HG03025 (cell line): ENCODE results near the gene PTPRG.
"Not testable (repeated sequence)": the region's sequence is repeated elsewhere in the genome, so short reads cannot be mapped to it uniquely, and the experiment has no call there.

Source experiments
- ATAC-seq: cut with Tn5 transposase; IDR thresholded peaks from one replicate; pipeline ENCODE4 v1.9.1; 2021; ENCODE audit warnings: mild to moderate bottlenecking, moderate library complexity; ENCODE audit not compliant: unreplicated experiment, low FRiP score

The PTPRG gene

DNA sequence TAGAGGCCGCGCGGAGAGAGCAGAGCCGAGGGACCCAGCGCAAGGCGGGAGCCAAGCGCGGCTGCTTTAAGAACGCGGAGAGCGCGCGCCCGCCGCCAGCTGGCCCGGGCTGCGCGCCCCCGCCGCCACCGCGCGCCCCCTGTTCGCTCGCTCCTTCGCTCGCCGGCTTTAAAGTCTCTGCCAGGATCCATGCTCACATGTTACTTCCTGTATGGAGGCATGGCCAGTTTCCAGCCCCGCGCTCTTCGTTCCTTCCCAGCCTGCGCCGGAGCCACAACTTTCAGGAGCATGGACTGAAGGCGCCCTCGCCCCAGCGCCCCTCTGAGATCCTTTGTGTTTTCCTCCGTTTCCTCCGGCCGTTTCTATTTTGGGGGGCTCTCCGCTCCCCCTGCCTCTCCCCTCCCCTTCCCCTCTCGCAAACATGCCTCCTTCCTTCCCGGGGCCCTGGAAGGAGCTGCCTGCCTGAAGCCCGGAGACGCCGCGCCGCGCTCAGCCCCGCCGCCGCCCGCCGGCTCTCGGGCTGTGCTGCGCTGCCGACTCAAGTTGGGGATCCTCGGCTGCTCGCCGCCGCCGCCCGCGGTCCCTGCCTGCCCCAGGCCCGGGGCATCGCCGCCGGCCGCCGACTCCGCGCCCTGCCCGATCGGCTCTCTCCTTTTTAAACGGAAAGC is at the start of gene PTPRG:
PTPRG (plus strand) TSS at position 198 of the 668 bp plus-strand sequence. CDS start 717 bp downstream, outside the sequence.
- peak; percentile 65 for ATAC-seq

DNA sequence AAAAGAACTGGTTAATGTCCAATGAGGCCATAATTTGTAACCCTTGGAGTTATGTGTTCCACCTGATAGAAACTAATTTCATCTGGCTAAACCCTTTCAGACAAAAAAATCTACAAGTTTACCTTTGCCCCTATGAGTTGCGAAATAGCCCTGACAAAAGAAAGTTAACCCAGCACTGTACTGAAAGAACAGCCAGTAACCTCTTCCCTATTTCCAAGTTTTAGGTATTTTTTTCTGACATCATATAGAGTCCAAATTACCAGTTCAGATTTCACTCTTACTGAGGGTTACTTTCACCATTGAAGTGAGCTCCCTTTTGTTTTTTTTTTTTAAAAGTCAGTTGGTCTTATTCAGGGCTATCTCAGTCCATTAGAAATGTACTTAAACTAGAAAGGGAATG is 42.8 kb upstream of the PTPRG start:
- ATAC-seq: no peak

DNA sequence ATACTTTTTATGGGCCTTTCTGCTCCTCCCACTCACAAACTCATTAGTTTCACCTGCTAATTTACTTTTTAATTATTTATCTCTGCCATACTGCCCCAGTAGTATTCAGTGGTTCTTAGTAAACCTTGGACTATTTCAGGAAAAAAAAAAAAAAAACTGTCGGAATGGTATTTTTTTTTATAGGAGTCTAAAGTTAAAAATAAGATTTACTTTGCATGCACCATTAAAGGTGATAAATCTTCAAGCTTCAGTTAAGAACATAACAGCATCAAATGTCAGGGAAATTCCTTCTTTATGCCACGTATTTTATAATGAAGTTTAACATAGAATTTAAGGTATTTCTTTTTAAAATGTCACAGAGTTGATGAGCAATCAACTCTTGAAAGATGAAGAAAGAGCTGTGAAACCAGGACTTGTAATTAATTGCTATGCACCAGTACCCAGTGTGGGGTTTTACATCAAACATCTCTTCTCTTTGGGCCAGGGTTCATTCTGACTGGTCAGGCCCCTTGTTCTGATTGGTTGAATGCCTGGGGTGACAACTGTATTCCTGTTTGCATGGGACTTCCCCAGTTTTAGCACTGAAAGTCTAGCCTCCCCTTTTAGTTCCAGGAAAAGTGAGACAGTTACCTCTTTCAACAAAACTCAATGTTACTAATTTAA is 40.3 kb upstream of the PTPRG start:
- peak; percentile 82 for ATAC-seq

DNA sequence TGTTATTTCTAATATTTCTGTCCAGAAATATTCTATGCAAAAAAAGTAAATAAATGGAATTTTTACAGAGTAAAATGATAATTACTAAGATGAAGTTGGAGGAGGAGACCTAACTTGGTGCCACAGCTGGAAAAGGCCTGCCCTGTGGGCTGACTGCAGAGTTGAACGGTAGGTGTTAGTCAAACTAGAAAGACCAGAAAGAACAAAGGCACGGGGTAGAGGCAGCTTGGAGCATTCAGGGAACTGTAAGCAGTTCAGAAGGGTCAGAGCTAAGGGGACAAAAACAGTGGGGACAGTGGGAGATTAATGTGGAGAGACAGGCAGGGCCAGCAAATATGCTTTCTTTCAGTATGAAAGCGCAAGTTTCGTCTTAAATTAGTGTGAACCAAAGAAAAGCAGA is 39.3 kb upstream of the PTPRG start:
- ATAC-seq: no peak

DNA sequence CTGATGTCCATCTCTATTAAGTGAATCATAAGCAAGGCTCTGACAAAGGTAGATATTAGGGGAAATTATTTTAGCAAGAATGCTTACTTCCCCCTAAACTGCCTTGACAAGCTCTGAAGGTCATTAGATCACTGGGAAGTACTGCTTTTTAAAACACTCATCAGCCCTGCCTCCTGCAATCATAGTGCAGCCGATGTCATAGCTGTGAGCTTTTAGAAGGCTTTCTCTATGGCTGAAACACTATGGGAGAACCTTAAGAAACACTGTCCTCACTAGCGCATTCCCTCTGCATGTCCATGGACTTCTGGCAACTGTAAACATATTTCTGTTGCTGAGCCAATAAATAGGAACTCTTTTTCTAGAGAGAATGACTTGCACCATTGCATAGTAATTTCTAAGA is 38.7 kb upstream of the PTPRG start:
- ATAC-seq: no peak

DNA sequence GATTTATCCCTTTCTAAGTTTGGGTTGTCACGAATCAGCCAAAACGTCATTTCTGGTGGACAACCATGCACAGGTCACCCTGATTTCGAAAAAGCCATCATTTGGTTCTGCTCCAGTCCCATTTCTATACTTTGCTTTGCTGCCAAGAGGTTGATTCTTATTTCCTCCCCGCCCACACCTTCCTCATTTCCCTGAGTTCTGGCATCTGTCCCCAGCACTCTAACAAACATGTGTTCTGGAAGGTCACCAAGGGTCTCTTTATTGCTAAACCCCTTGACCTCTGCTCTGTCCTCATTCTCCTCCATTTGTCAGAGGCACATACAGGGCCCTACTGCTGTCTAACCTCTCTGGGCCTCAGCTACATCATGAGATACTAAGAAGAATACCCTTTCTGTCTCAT is 36.4 kb upstream of the PTPRG start:
- ATAC-seq: no peak

DNA sequence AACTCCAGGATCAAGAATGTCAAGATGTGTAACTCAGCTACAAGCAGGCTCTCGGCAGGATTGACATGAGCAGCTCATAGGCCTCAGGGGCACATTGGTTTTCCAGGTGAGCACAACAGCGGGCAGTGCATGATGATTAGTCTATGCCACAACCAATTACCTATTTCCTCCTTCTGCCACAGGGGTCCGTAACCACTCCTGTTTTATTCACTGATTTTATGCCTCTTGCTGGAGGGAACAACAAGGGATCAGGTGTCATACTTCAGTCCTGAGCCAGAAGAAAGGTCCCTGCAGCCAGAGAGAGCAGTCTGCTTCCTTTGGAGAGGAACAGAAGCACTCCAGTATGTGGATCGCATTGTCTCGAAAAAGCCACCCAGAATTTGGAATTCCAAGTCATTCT is 35.1 kb upstream of the PTPRG start:
- ATAC-seq: no peak

DNA sequence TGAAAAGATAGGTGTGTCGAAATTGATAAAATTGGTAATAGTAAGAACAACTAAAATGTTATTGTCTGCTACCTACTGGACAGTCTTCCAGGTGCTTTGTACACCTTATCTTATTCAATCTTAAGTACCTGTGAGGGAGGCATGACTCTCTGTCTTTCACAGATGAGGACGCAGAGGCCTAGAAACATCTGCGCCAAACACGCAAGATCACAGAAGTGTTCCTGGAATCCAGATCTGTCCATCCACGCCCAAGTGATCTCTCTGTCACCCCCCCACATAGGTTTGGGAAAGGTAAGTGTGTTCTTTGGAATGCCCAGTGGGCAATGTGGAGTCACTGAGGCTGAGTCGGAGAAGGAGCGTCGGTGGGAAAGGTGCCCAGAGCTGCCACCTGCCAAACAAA is 34.4 kb upstream of the PTPRG start:
- no peak for ATAC-seq

DNA sequence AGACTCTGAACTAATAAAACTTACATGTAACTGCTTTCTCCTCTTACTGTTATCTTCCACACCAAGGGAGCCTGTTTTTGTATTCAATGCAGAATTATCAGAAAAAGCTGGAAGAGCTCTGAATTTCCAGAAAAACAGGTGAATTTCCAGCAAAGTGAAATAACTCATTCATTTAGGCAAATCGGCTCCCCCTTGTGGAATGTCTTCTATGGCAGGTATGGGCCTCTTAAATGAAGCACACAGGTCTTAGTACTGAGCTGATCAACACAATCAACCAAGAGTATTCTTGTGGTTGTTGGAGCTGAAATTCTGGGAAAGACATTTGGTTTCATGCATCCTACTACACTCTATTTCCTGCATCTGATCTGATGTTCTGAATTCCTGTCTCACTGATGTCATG is 31.0 kb upstream of the PTPRG start:
- no peak for ATAC-seq

DNA sequence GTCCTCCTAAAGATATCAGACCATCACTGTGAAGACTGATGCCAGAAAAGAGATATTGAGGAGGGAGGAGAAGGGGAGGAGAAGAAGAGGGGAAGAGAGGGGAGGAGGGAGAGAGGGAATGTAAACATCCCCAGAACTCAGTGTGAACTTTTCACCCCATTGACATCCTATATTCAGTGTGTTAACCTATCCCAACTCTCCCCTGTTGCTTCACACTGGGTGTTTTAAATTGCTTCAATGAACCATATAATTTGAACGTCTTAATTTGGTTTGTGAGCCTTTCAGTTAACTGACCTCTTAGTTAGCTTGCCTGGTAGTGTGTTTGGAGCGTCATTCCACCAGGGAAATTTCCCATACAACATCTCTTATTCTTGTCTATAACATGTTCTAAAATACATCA is 29.8 kb upstream of the PTPRG start:
- ATAC-seq: no peak

DNA sequence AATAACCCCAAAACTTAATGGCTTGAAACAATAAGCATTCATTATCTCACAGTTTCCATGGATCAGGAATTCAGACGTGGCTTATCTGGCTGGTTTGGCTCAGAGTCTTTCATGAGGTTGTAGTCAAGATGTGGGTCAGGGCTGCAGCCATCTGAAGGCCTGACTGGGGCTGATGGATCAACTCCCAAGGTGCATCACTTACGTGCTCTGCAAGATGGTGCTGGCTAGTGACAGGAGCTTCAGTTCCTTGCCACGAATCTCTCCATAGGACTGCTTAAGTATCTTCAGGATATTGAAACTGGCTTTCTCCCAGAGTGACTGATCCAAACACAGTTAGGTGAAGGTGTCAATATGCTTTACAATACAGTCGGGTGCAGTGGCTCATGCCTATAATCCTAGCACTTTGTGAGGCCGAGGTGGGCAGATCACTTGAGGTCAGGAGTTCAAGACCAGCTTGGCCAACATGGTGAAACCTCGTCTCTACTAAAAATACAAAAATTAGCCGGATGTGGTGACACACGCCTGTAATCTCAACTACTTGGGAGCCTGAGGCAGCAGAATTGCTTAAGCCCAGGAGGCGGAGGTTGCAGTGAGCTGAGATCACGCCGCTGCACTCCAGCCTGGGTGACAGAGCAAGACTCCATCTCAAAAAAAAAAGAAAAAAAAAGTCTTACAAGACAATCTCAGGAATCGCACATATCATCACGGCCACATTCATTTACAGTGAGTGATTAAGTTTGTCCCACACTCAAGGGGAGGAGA is 28.5 kb upstream of the PTPRG start:
- ATAC-seq: no peak

DNA sequence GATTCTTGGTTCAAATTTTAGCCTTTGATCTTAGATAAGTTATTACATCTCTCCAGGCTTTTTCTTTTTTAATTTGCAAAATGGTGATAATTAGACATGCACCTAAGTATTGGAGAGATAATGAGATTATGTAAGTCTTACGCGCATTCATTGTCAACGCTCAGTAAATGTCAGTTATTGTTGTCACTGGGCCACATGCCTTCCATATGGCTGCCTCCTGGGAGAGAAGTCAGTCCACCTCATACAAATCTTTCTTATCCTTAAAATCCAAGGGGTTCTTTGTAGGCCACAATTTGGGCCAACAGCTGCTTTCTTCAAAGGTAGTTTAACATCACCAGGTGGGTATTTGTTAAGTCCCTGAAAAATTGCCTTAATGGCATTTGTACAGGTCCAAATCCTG is 25.5 kb upstream of the PTPRG start:
- no peak for ATAC-seq

DNA sequence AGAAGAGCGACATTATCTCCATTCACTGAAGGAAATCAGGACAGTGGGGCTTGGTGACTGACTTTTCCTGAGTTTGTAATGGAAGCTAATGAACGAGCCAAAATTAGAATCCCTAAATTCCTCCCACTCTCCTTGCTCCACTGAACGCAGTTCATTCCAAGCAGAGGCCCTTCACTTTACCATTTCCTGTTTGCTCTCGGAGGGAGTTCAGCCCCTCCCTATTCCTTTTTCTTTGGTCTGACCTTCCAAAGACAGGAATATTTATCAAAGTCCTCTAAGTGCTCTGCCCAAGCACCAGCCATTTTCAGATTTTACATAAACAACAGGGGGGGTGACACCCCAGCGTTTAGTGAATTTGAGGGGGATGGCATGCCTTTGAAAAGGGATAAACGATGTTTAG is 24.0 kb upstream of the PTPRG start:
- ATAC-seq: no peak

DNA sequence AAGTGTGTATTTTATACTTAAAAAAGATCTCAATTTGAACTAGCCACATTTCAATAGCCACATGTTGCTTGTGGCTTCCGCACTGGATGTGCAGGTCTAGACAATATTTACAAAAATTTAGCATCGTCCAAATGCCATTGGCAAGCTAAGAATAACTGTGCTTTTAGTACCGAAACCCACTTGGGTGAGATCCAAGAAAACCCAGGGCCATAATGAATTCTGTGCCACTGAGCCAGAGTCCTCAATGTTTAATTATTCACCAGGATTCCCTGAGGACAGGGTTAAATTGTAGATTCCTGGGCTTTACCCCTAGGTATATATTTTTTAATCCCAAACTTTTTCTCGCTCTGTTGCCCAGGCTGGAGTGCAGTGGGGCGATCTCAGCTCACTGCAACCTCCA is 22.9 kb upstream of the PTPRG start:
- ATAC-seq: no peak

DNA sequence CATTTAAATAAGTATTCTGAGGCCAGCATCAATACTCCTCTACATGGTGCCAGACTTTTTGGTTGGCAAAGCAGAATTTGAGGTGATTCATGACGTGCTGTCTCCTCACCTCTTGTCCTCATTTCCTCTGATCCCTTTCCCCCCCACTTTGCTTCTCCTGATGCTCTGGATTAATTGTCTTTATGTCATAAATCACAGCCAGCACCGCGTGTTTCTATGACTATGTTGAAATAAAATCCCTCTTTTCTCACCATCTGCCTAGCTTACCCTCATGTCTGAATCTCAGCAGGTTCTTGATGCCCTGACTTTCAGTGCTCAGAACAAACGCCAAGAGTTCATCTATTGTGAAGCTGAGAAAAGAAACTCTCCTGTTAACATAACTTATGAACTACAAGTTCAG is 19.7 kb upstream of the PTPRG start:
- no peak for ATAC-seq

DNA sequence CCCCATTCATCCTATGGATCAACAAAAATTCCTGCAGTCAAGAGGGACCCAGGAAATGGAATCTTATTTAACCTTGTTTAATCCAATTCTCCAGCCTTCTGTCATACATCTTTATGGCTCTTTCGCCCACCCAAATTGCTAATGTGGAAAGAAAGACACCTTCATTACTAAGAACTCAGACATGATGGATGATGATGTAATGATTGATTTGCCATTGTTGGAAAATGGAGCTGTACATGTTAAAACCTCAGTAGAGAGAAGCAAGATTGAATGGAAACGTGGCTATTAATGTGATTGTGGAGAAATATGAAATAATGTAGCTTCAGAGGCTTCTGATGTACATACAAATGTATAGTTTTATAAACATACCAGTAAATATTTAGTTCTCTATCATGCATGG is 15.7 kb upstream of the PTPRG start:
- no peak for ATAC-seq

DNA sequence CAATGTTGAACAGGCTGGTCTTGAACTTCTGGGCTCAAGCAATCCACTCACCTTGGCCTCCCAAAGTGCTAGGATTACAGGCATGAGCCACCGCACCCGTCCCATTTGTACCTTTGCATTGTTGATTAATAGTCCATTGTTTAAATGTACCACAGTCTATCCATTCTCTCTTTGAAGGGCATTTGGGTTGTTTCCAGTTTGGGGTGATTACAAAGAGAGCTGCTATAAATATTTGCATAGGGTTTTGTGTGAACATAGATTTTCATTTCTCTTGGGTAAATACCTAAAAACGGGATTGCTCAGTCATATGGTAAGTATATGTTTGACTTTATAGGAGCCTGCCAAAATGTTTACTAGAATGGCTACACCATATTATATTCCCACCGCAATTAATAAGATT is 13.7 kb upstream of the PTPRG start:
- no peak for ATAC-seq

DNA sequence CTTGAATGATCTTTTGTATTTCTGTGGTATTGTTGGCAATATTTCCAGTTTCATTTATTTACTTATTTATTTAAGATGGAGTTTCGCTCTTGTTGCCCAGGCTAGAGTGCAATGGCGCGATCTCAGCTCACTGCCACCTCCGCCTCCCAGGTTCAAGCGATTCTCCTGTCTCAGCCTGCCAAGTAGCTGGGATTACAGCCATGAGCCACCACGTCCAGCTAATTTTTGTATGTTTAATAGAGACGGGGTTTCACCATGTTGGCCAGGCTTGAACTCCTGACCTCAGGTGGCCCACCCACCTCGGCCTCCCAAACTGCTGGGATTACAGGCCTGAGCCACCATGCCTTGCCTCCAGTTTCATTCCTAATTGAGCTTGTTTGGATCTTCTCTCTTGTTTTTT is 8.7 kb upstream of the PTPRG start:
- ATAC-seq: not testable (repeated sequence)

DNA sequence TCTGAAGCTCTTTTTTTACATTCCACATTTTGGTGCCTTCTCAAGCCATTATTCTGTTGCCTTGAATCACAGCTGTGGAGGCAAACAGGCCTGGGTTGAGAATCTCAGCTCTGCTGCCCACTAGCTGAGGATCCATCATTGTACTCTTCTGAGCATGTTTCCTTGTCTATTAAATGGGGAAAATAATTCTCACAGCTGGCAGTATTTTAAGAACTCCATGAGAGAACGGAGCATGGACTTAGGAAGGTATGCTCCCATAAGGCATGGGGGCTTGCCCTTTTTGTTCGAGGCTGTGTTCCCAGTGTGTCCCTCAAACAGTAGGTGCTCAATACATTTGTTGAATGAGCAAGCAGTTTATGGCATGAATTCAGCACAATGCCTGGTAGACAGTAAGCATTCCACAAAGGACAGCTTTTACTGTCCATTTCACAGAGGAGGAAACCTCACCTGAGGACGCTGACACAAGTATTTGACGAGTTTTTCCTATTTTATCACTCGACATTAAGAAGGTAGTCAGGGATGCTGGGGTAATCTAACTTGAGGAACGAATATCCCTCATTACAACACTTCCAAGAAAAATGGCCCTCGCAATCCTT is 2.1 kb upstream of the PTPRG start:
- ATAC-seq: no peak

DNA sequence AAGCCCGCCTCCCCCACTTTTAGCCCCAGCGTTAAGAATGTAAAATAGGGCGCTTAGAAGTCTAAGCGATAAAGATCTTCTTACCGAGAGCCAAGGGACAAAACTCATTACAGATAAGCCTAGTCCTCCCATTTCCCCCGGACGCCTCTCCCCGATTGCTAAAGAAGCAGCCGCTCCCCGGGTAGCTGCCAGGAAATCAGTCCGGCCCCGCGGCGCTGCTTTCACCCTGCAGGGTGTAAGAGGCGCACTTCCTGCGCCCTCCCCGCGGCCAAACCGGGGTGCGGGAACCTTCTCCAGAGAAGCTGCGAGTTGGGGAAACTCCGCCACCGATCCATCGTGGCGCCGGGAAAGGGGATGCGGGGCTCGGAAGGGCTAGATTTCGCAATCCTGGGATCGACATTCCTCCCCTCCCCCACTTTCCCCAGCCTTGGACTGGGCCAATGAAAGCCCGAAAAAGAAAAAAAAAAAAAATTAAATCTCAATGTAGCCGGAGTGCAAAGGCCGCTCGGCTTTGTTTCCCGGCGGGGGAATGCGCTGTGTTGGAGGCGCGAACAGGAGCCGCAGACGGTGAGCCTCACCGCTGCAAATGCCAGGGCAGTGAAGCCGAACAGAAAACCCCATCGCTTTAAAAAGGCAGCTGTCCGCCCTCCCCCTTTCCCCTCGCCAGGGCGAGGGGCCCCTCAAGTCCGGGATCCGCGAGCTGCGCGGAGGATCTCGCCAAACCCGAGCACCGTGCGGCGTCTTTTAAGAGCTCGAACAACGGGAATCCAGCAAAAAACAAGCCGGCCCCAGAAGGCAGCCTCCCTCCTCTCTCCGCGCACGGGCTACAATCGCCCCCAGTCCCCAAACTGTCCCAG is 626 bp upstream of the PTPRG start:
- peak; percentile 25 for ATAC-seq
